OCI-LY3 (cell line): Measurements from ENCODE around the gene URB2.

Experiments used
- CTCF ChIP-seq: fragments of 200-600, 300-600 bp; sonication (generic); IDR thresholded peaks from 2 replicates; pipeline ENCODE4 v1.5.1; 2014; ENCODE audit warnings: antibody characterized with exemption, low read length, low read depth
- EZH2phosphoT487 ChIP-seq: fragments of 200-600 bp; shearing (Covaris generic); IDR thresholded peaks from 2 replicates; pipeline ENCODE4 v1.6.1; 2018; ENCODE audit warnings: antibody characterized with exemption, mixed run types, low read depth

- TF ChIP-seq CTCF (no peak), EZH2phosphoT487 (no peak)
Measured at GRCh38 chr1:229640455-229640854, 14.4 kb downstream of the URB2 start.
